ENCODE measurements around the gene DAPK1. TPM values are rescaled to one million over a fixed set of nuclear protein-coding genes. Genes with fewer than 3 reads are reported as not detected.

DAPK1 gene
- total and polyA plus RNA-seq, 2 experiments from 2014 or later: 44.4 to 62.3 TPM

- peak overlapping the region; percentile 39 for H3K27ac ChIP-seq
- peaks cover 50% of the 10 kb centered on the region for H3K4me1 ChIP-seq (ENCODE audit: insufficient read depth)
These were observed 97.0 kb downstream of the DAPK1 start for GRCh38 chr9:87594662-87595061.

GRCh38 chr9:87595610-87596009, 97.9 kb downstream of the DAPK1 start:
- H3K27me3 ChIP-seq: no peaks in the 10 kb centered on the region
- no peak overlapping the region for H2AFZ ChIP-seq
- H3K4me2 ChIP-seq: no peak overlapping the region
- peak; percentile 32 for DNase-seq (ENCODE audit: low spot score)
- H3K4me1 ChIP-seq (ENCODE audit: insufficient read depth): peaks cover 59% of the 10 kb centered on the region
- H4K20me1 ChIP-seq (ENCODE audit: insufficient read depth, poor library complexity, severe bottlenecking): no peaks in the 10 kb centered on the region
- H3K9me3 ChIP-seq (ENCODE audit: low read depth): no peaks in the 10 kb centered on the region
- no peak for TF ChIP-seq EZH2 (IDR thresholded peaks at IDR 0.05; ENCODE audit: borderline replicate concordance)
- TF ChIP-seq CTCF (IDR thresholded peaks at IDR 0.05; ENCODE audit: poor library complexity): no peak
- no peak for TF ChIP-seq EZH2phosphoT487 (IDR thresholded peaks at IDR 0.05; ENCODE audit: low read depth, severe bottlenecking, unreplicated experiment)
- no peak overlapping the region for H3K4me3 ChIP-seq
- 89% methylated on average over 12 of the region's 12 CpGs for WGBS (ENCODE audit: low lambda C conversion rate, missing lambda C conversion rate)
- no peaks in the 10 kb centered on the region for H3K9me2 ChIP-seq (replicated peaks; ENCODE audit: insufficient read depth)
- peaks cover 72% of the 10 kb centered on the region for H3K79me2 ChIP-seq
- no peak overlapping the region for H3K27ac ChIP-seq
- H3K36me3 ChIP-seq (replicated peaks; ENCODE audit: insufficient read depth, low read depth): no peaks in the 10 kb centered on the region

More at GRCh38 chr9:87594662-87595061, 97.0 kb downstream of the DAPK1 start:
- no peaks in the 10 kb centered on the region for H4K20me1 ChIP-seq (ENCODE audit: insufficient read depth, poor library complexity, severe bottlenecking)
- no peaks in the 10 kb centered on the region for H3K9me3 ChIP-seq (ENCODE audit: low read depth)
- no peak for DNase-seq (ENCODE audit: low spot score)
- H3K4me2 ChIP-seq: no peak overlapping the region
- no peaks in the 10 kb centered on the region for H3K36me3 ChIP-seq (replicated peaks; ENCODE audit: insufficient read depth, low read depth)
- H3K9me2 ChIP-seq (replicated peaks; ENCODE audit: insufficient read depth): no peaks in the 10 kb centered on the region
- H2AFZ ChIP-seq: no peak overlapping the region
- H3K4me3 ChIP-seq: no peak overlapping the region
- TF ChIP-seq CTCF (IDR thresholded peaks at IDR 0.05; ENCODE audit: poor library complexity): no peak
- no peak for TF ChIP-seq EZH2 (IDR thresholded peaks at IDR 0.05; ENCODE audit: borderline replicate concordance)
- TF ChIP-seq EZH2phosphoT487 (IDR thresholded peaks at IDR 0.05; ENCODE audit: low read depth, severe bottlenecking, unreplicated experiment): no peak
- no peaks in the 10 kb centered on the region for H3K27me3 ChIP-seq
- peaks cover 79% of the 10 kb centered on the region for H3K79me2 ChIP-seq

GRCh38 chr9:87596862-87597261, 99.2 kb downstream of the DAPK1 start:
- H3K4me2 ChIP-seq: no peak overlapping the region
- no peak overlapping the region for H3K4me3 ChIP-seq
- TF ChIP-seq EZH2 (IDR thresholded peaks at IDR 0.05; ENCODE audit: borderline replicate concordance): no peak
- TF ChIP-seq CTCF (IDR thresholded peaks at IDR 0.05; ENCODE audit: poor library complexity): no peak
- no peak for TF ChIP-seq EZH2phosphoT487 (IDR thresholded peaks at IDR 0.05; ENCODE audit: low read depth, severe bottlenecking, unreplicated experiment)
- no peaks in the 10 kb centered on the region for H3K9me2 ChIP-seq (replicated peaks; ENCODE audit: insufficient read depth)
- H3K27me3 ChIP-seq: no peaks in the 10 kb centered on the region
- H3K79me2 ChIP-seq: peaks cover 70% of the 10 kb centered on the region
- no peak for DNase-seq (ENCODE audit: low spot score)
- peaks cover 66% of the 10 kb centered on the region for H3K4me1 ChIP-seq (ENCODE audit: insufficient read depth)
- no peaks in the 10 kb centered on the region for H3K36me3 ChIP-seq (replicated peaks; ENCODE audit: insufficient read depth, low read depth)
- WGBS (ENCODE audit: low lambda C conversion rate, missing lambda C conversion rate): 83% methylated on average over 7 of the region's 7 CpGs
- no peaks in the 10 kb centered on the region for H4K20me1 ChIP-seq (ENCODE audit: insufficient read depth, poor library complexity, severe bottlenecking)
- H3K9me3 ChIP-seq (ENCODE audit: low read depth): no peaks in the 10 kb centered on the region
- no peak overlapping the region for H2AFZ ChIP-seq
- H3K27ac ChIP-seq: peak overlapping the region; percentile 59
